SK-N-SH (cell line): ENCODE data around the gene FBXL7. TPM values are rescaled to one million over a fixed set of nuclear protein-coding genes. Genes with fewer than 3 reads are reported as not detected.

Source experiments
- CTCF ChIA-PET: fragments of 300-600, 350-600 bp; formaldehyde crosslinking; extraction: SDS; loops from one replicate; lab custom pipeline; 2021; lab: Yijun Ruan, JAX
- POLR2A ChIA-PET: fragments of 350-600 bp; sonication (Branson Sonifier 250); formaldehyde crosslinking; extraction: SDS; loops from one replicate; lab custom pipeline; 2020; ENCODE audit warnings: antibody characterized with exemption, inconsistent platforms; lab: Yijun Ruan, JAX
- DNase-seq: peaks from one replicate; pipeline ENCODE4 v3.0.0; 2012
- H2AFZ ChIP-seq: fragments of 200-600 bp; sonication (generic); 2 replicates; pipeline ENCODE4 v1.8.1; 2016; ENCODE audit warnings: antibody characterized with exemption, mild to moderate bottlenecking, low read depth
- H3F3A ChIP-seq: fragments of 200-600 bp; sonication (generic); replicated peaks from 2 replicates; pipeline ENCODE3; 2016; ENCODE audit warnings: antibody characterized with exemption, mild to moderate bottlenecking; ENCODE audit not compliant: insufficient read depth
- H3K27ac ChIP-seq, 2 experiments: fragments of 200-500 bp in 1 of 2; fragments of 200-600 bp in 1 of 2; sonication (Bioruptor generic) in 1 of 2; sonication (generic), shearing (Covaris generic) in 1 of 2; 2 replicates each; pipeline versions ENCODE4 v1.5.1 to v1.6.1; 2014 to 2016; ENCODE audit warnings: low read depth in 2 of 2, inconsistent platforms in 1 of 2, low read length in 1 of 2, mild to moderate bottlenecking in 1 of 2, mixed read lengths in 1 of 2
- H3K27me3 ChIP-seq: fragments of 200-600 bp; sonication (generic), shearing (Covaris generic); 2 replicates; pipeline ENCODE4 v1.6.1; 2016; ENCODE audit warnings: mixed run types; ENCODE audit not compliant: insufficient read depth
- H3K36me3 ChIP-seq, 2 experiments: fragments of 200-500 bp in 1 of 2; fragments of 200-600 bp in 1 of 2; sonication (Bioruptor generic) in 1 of 2; sonication (generic) in 1 of 2; replicated peaks in 1 of 2; 2 replicates each; pipeline versions ENCODE3 to v1.5.1; 2014 to 2016; ENCODE audit warnings: low read length in 1 of 2, mild to moderate bottlenecking in 1 of 2; ENCODE audit not compliant: insufficient read depth in 2 of 2, control insufficient read depth in 1 of 2
- H3K4me1 ChIP-seq, 2 experiments: fragments of 200-500 bp in 1 of 2; fragments of 200-600 bp in 1 of 2; sonication (Bioruptor generic) in 1 of 2; sonication (generic), shearing (Covaris generic) in 1 of 2; 2 replicates each; pipeline versions ENCODE4 v1.5.1 to v1.6.1; 2014 to 2016; ENCODE audit warnings: low read depth in 1 of 2, low read length in 1 of 2, mixed run types in 1 of 2; ENCODE audit not compliant: insufficient read depth in 2 of 2, control insufficient read depth in 1 of 2
- H3K4me2 ChIP-seq: fragments of 200-600 bp; sonication (generic), shearing (Covaris generic); 2 replicates; pipeline ENCODE4 v1.6.1; 2017; ENCODE audit warnings: mixed run types
- H3K4me3 ChIP-seq, 2 experiments: fragments of 200-500 bp in 1 of 2; fragments of 200-600 bp in 1 of 2; sonication (Bioruptor generic) in 1 of 2; sonication (generic), shearing (Covaris generic) in 1 of 2; 2 replicates each; pipeline versions ENCODE4 v1.5.1 to v1.8.1; 2014 to 2016; ENCODE audit warnings: low read depth in 2 of 2, inconsistent platforms in 1 of 2, low read length in 1 of 2, mild to moderate bottlenecking in 1 of 2, mixed read lengths in 1 of 2, moderate library complexity in 1 of 2
- H3K79me2 ChIP-seq: fragments of 200-600 bp; sonication (generic); 2 replicates; pipeline ENCODE4 v1.8.1; 2017; ENCODE audit warnings: mild to moderate bottlenecking; ENCODE audit not compliant: insufficient read depth
- H3K9ac ChIP-seq: fragments of 200-600 bp; sonication (generic); 2 replicates; pipeline ENCODE4 v1.6.1; 2017; ENCODE audit warnings: mixed run types
- H3K9me2 ChIP-seq: fragments of 200-600 bp; sonication (generic); 2 replicates; pipeline ENCODE4 v1.6.1; 2017; ENCODE audit warnings: mixed run types
- H3K9me3 ChIP-seq: fragments of 200-600 bp; sonication (generic); 2 replicates; pipeline ENCODE4 v1.6.1; 2017; ENCODE audit warnings: mixed run types, mild to moderate bottlenecking, moderate library complexity
- H4K20me1 ChIP-seq: fragments of 200-600 bp; sonication (generic); 2 replicates; pipeline ENCODE4 v1.6.1; 2017; ENCODE audit warnings: mild to moderate bottlenecking, mixed run types; ENCODE audit not compliant: insufficient read depth
- CHD2 ChIP-seq: fragments of 150-350 bp; IDR thresholded peaks from 2 replicates; pipeline ENCODE4 v1.6.1; 2018; ENCODE audit warnings: low read length; ENCODE audit not compliant: partially characterized antibody
- ELF1 ChIP-seq: IDR thresholded peaks from 2 replicates; pipeline ENCODE4 v1.4.0; 2012
- EP300 ChIP-seq, 2 experiments: IDR thresholded peaks; 2 replicates each; pipeline versions ENCODE4 v1.4.0 to v1.6.1; 2012; ENCODE audit warnings: borderline replicate concordance in 1 of 2, low read depth in 1 of 2, low read length in 1 of 2
- EZH2phosphoT487 ChIP-seq: fragments of 200-600 bp; sonication (generic); IDR thresholded peaks from 2 replicates; pipeline ENCODE4 v1.6.1; 2017; ENCODE audit warnings: low read depth, mixed run types, mild to moderate bottlenecking, antibody characterized with exemption, moderate library complexity, borderline replicate concordance
- FOSL2 ChIP-seq: IDR thresholded peaks from 2 replicates; pipeline ENCODE4 v1.4.0; 2012; ENCODE audit warnings: low read depth, mild to moderate bottlenecking, moderate library complexity, borderline replicate concordance
- GABPA ChIP-seq: IDR thresholded peaks from 2 replicates; pipeline ENCODE4 v1.4.0; 2012; ENCODE audit warnings: low read depth, mild to moderate bottlenecking
- MXI1 ChIP-seq: IDR thresholded peaks from 2 replicates; pipeline ENCODE4 v1.6.1; 2012; ENCODE audit warnings: mild to moderate bottlenecking, low read depth, low read length, improper control_type of control experiment
- NRF1 ChIP-seq: IDR thresholded peaks from 2 replicates; pipeline ENCODE4 v1.6.1; 2012; ENCODE audit warnings: low read depth, mild to moderate bottlenecking, low read length
- RCOR1 ChIP-seq: fragments of 150-350 bp; IDR thresholded peaks from 2 replicates; pipeline ENCODE4 v1.6.1; 2017; ENCODE audit warnings: antibody characterized with exemption, low read length
- RXRA ChIP-seq: IDR thresholded peaks from 2 replicates; pipeline ENCODE4 v1.4.0; 2012; ENCODE audit warnings: low read depth, mild to moderate bottlenecking, borderline replicate concordance
- SIN3A ChIP-seq: IDR thresholded peaks from 2 replicates; pipeline ENCODE4 v1.6.1; 2012; ENCODE audit warnings: low read depth, mild to moderate bottlenecking, low read length, moderate library complexity, borderline replicate concordance
- TAF1 ChIP-seq: IDR thresholded peaks from 2 replicates; pipeline ENCODE4 v1.6.1; 2012; ENCODE audit warnings: low read depth, mild to moderate bottlenecking, low read length, moderate library complexity, borderline replicate concordance
- YY1 ChIP-seq: IDR thresholded peaks from 2 replicates; pipeline ENCODE4 v1.4.0; 2012; ENCODE audit warnings: low read depth, mild to moderate bottlenecking
- WGBS: methylation state at CpG from one replicate; pipeline ENCODE4 v1.1.6; 2017; ENCODE audit warnings: low lambda C conversion rate; 5-methylcytosine and 5-hydroxymethylcytosine counted together
- polyA plus RNA-seq, 3 experiments: library from polyadenylated mRNA; depleted of rRNA; stranded (reverse); fragments of >200 nt; gene quantifications; 2 replicates each; pipeline ENCODE4 v1.2.3, GENCODE V29; 2012
- TF ChIP-seq, protein P1 (sequence below): IDR thresholded peaks from 2 replicates; pipeline ENCODE4 v1.4.0; 2012; ENCODE audit warnings: low read depth, borderline replicate concordance
- TF ChIP-seq, protein P2 (sequence below): fragments of 150-350 bp; IDR thresholded peaks from 2 replicates; pipeline ENCODE4 v1.6.1; 2016; ENCODE audit warnings: mild to moderate bottlenecking, low read depth, low read length
- TF ChIP-seq, protein P3 (sequence below): IDR thresholded peaks from 2 replicates; pipeline ENCODE4 v1.4.0; 2012; ENCODE audit warnings: low read depth
- TF ChIP-seq, protein P4 (sequence below): fragments of 200-600 bp; sonication (generic); IDR thresholded peaks from 2 replicates; pipeline ENCODE4 v1.6.1; 2017; ENCODE audit warnings: antibody characterized with exemption, mild to moderate bottlenecking, moderate library complexity
- TF ChIP-seq, protein P5 (sequence below): IDR thresholded peaks from 2 replicates; pipeline ENCODE4 v1.6.1; 2012; ENCODE audit warnings: mild to moderate bottlenecking, low read depth, low read length, moderate library complexity

FBXL7 gene
- polyA plus RNA-seq, 1 of the 3 experiments (the other 2 are of a cell fraction) = 7.0 TPM

DNA sequence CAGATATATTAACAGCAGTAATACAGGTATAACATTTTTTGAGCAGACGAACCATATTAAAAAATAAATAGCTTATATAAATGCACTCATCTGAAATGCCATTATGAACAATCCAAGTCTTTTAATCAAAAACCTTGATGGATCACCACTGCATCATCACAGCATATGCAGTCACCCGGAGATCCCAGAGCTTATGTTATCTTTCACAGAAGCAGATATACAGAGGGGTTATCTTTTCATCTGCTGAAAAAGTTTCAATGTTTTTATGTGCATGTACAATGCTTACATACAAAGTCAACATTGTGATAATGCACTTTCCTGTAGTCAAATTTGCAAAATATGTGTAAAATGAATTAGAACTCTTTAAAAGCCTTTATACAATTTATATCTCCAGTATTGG lies 211.9 kb downstream of the FBXL7 start (continued):
- TF ChIP-seq, protein P1, sequence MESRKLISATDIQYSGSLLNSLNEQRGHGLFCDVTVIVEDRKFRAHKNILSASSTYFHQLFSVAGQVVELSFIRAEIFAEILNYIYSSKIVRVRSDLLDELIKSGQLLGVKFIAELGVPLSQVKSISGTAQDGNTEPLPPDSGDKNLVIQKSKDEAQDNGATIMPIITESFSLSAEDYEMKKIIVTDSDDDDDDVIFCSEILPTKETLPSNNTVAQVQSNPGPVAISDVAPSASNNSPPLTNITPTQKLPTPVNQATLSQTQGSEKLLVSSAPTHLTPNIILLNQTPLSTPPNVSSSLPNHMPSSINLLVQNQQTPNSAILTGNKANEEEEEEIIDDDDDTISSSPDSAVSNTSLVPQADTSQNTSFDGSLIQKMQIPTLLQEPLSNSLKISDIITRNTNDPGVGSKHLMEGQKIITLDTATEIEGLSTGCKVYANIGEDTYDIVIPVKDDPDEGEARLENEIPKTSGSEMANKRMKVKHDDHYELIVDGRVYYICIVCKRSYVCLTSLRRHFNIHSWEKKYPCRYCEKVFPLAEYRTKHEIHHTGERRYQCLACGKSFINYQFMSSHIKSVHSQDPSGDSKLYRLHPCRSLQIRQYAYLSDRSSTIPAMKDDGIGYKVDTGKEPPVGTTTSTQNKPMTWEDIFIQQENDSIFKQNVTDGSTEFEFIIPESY = no peak
- peak; percentile 43 for TF ChIP-seq CHD2
- peak in 1 of 2 experiments; percentile 65; a peak in 2 of 4 replicates for TF ChIP-seq EP300 (IDR thresholded peaks at IDR 0.05; ENCODE audit: borderline replicate concordance in 1 of 2, low read depth in 1 of 2, low read length in 1 of 2)
- TF ChIP-seq RCOR1 = peak; percentile 80
- no peak for TF ChIP-seq ELF1
- no peak for TF ChIP-seq NRF1
- TF ChIP-seq, protein P2, sequence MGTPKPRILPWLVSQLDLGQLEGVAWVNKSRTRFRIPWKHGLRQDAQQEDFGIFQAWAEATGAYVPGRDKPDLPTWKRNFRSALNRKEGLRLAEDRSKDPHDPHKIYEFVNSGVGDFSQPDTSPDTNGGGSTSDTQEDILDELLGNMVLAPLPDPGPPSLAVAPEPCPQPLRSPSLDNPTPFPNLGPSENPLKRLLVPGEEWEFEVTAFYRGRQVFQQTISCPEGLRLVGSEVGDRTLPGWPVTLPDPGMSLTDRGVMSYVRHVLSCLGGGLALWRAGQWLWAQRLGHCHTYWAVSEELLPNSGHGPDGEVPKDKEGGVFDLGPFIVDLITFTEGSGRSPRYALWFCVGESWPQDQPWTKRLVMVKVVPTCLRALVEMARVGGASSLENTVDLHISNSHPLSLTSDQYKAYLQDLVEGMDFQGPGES = no peak

DNA sequence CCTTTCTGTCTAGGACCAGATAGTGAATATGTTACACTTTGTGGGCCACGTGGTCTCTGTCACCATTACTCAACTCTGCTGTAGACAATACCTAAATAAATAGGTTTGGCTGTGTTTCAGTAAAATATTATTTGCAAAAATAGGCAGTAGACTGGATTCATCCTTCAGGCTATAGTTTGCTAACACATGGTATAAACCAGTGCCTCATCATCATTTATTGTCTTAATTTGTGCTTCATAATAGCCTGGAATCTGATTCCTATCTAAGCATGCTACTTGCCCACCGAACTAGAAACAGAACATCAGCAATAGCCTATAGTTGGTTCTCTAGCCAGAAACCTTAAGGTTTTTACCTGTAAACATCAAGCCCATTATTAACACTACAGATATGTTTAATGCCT lies 215.6 kb downstream of the FBXL7 start:
- Histone ChIP-seq H4K20me1 (no peaks in the 10 kb centered on the region), H3K36me3 (no peaks in the 10 kb centered on the region), H3K4me3 (no peak overlapping the region), H3K4me2 (no peak overlapping the region), H3F3A (peaks cover 9% of the 10 kb centered on the region), H3K9me2 (no peaks in the 10 kb centered on the region), H2AFZ (no peak overlapping the region), H3K4me1 (peaks cover 0 to 15% of the 10 kb centered on the region in 2 experiments; a peak in 2 of 4 replicates), H3K79me2 (peaks cover 14% of the 10 kb centered on the region; the same call in 1 of the 2 replicates), H3K9ac (no peak overlapping the region), H3K9me3 (no peaks in the 10 kb centered on the region), H3K27ac (peak overlapping the region in 1 of 2 experiments; percentile 62; a peak in 2 of 4 replicates), H3K27me3 (no peaks in the 10 kb centered on the region)
- 31% methylated on average over 2 of the region's 2 CpGs for WGBS
- CTCF ChIA-PET = no interaction called here
- POLR2A ChIA-PET = interaction anchor here (0.6 kb wide), 1 partner anchor 222 kb away, joined by 3 read pairs; no protein-coding TSS in a partner anchor
- peak; percentile 18 for DNase-seq
- TF ChIP-seq EP300 (IDR thresholded peaks at IDR 0.05; ENCODE audit: borderline replicate concordance in 1 of 2, low read depth in 1 of 2, low read length in 1 of 2) (peak in 1 of 2 experiments; percentile 65; a peak in 1 of 4 replicates), GABPA (no peak), RXRA (no peak), FOSL2 (no peak), SIN3A (no peak), RCOR1 (peak; percentile 70; the same call in 1 of the 2 replicates), MXI1 (0 out of 2 replicates have a peak, but pooled peaks have one; percentile 29), TAF1 (no peak), EZH2phosphoT487 (no peak), YY1 (no peak)
- TF ChIP-seq, protein P2 = no peak
- TF ChIP-seq, protein P3, sequence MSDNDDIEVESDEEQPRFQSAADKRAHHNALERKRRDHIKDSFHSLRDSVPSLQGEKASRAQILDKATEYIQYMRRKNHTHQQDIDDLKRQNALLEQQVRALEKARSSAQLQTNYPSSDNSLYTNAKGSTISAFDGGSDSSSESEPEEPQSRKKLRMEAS = no peak
- TF ChIP-seq, protein P4, sequence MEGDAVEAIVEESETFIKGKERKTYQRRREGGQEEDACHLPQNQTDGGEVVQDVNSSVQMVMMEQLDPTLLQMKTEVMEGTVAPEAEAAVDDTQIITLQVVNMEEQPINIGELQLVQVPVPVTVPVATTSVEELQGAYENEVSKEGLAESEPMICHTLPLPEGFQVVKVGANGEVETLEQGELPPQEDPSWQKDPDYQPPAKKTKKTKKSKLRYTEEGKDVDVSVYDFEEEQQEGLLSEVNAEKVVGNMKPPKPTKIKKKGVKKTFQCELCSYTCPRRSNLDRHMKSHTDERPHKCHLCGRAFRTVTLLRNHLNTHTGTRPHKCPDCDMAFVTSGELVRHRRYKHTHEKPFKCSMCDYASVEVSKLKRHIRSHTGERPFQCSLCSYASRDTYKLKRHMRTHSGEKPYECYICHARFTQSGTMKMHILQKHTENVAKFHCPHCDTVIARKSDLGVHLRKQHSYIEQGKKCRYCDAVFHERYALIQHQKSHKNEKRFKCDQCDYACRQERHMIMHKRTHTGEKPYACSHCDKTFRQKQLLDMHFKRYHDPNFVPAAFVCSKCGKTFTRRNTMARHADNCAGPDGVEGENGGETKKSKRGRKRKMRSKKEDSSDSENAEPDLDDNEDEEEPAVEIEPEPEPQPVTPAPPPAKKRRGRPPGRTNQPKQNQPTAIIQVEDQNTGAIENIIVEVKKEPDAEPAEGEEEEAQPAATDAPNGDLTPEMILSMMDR = no peak
- TF ChIP-seq, protein P5, sequence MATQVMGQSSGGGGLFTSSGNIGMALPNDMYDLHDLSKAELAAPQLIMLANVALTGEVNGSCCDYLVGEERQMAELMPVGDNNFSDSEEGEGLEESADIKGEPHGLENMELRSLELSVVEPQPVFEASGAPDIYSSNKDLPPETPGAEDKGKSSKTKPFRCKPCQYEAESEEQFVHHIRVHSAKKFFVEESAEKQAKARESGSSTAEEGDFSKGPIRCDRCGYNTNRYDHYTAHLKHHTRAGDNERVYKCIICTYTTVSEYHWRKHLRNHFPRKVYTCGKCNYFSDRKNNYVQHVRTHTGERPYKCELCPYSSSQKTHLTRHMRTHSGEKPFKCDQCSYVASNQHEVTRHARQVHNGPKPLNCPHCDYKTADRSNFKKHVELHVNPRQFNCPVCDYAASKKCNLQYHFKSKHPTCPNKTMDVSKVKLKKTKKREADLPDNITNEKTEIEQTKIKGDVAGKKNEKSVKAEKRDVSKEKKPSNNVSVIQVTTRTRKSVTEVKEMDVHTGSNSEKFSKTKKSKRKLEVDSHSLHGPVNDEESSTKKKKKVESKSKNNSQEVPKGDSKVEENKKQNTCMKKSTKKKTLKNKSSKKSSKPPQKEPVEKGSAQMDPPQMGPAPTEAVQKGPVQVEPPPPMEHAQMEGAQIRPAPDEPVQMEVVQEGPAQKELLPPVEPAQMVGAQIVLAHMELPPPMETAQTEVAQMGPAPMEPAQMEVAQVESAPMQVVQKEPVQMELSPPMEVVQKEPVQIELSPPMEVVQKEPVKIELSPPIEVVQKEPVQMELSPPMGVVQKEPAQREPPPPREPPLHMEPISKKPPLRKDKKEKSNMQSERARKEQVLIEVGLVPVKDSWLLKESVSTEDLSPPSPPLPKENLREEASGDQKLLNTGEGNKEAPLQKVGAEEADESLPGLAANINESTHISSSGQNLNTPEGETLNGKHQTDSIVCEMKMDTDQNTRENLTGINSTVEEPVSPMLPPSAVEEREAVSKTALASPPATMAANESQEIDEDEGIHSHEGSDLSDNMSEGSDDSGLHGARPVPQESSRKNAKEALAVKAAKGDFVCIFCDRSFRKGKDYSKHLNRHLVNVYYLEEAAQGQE = no peak
